GM12865 (cell line): ENCODE measurements around the gene GPR87.

Experiments
- DNase-seq: peaks from one replicate; pipeline ENCODE4 v3.0.0; 2010; ENCODE audit warnings: low read depth
- H3K4me3 ChIP-seq: 2 replicates; pipeline ENCODE4 v1.5.1; 2011; ENCODE audit warnings: mild to moderate bottlenecking, low read depth, low read length, control low read depth
- TF ChIP-seq, protein P1 (sequence below): IDR thresholded peaks from 2 replicates; pipeline ENCODE4 v1.5.1; 2011; ENCODE audit warnings: low read length, control low read depth, low read depth, inconsistent platforms; ENCODE audit not compliant: insufficient read depth; ENCODE audit errors: missing control alignments

The GPR87 gene

DNA sequence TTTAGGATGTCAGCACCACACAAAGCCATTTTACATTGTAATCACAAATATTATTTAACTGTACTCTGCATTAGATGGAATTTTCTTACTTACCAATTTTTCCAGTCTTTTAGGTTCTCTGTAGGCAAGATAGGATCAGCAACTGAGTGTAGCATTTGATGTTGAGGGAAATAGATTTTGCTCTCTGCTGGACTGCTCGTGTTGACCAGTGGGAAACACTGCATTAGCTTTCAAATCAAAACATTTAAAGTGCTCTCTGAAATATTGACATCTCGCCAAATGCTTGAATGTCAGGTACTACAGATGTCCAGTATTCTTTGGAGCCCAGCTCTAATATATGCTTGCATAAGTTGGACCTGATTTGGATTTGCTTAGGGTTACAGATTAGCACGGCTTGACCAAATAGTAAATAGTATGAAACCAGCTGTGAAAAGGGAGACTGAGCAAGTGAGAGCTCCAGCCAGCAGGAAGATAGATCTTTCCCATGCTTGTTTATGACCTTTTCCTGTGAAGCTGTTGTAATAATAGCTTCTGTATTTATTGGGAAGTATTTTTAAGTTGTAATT lies 67.8 kb downstream of the GPR87 start:
- TF ChIP-seq, protein P1, sequence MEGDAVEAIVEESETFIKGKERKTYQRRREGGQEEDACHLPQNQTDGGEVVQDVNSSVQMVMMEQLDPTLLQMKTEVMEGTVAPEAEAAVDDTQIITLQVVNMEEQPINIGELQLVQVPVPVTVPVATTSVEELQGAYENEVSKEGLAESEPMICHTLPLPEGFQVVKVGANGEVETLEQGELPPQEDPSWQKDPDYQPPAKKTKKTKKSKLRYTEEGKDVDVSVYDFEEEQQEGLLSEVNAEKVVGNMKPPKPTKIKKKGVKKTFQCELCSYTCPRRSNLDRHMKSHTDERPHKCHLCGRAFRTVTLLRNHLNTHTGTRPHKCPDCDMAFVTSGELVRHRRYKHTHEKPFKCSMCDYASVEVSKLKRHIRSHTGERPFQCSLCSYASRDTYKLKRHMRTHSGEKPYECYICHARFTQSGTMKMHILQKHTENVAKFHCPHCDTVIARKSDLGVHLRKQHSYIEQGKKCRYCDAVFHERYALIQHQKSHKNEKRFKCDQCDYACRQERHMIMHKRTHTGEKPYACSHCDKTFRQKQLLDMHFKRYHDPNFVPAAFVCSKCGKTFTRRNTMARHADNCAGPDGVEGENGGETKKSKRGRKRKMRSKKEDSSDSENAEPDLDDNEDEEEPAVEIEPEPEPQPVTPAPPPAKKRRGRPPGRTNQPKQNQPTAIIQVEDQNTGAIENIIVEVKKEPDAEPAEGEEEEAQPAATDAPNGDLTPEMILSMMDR, result no peak
- DNase-seq, result no peak
- no peak overlapping the region for H3K4me3 ChIP-seq
